ENCODE results near the gene ETFRF1.

GRCh38 chr12:25252946-25253345 lies 57.9 kb downstream of the ETFRF1 start:
- TF ChIP-seq CTCF (conservative IDR thresholded peaks at IDR 0.05) = no peak
- TF ChIP-seq EZH2 (IDR thresholded peaks at IDR 0.05; ENCODE audit: low read depth) = no peak
